HTR-8/SVneo (cell line): ENCODE results near the gene TKTL1.

Experiments
- DNase-seq: peaks from one replicate; pipeline ENCODE4 v3.0.0; 2011; ENCODE audit warnings: low spot score, mixed read lengths; ENCODE audit not compliant: insufficient read length
- FAIRE-seq: peaks from 2 replicates; lab custom pipeline; 2011; peaks lifted over from hg19 to GRCh38; lab: Jason Lieb, UNC

The TKTL1 gene

GRCh38 chrX:154372612-154373022 is 77.0 kb downstream of the TKTL1 start:
- FAIRE-seq (no peak), DNase-seq (no peak)

- no peak for FAIRE-seq
Observed at GRCh38 chrX:154373340-154374306, 78.0 kb downstream of the TKTL1 start.

GRCh38 chrX:154374313-154375155 is 78.9 kb downstream of the TKTL1 start, which contains the start of gene FLNA:
Gene FLNA (minus strand): TSS chrX:154374634. CDS start chrX:154371245, 3,389 bp downstream.
- FAIRE-seq (no peak), DNase-seq (no peak)

More at GRCh38 chrX:154373340-154374306, 78.0 kb downstream of the TKTL1 start:
- DNase-seq, result peak; percentile 39

- DNase-seq, result no peak
- FAIRE-seq, result no peak
Observed at GRCh38 chrX:154375156-154375504, 79.5 kb downstream of the TKTL1 start.

- DNase-seq (no peak), FAIRE-seq (no peak)
Observed at GRCh38 chrX:154376774-154377173, 81.2 kb downstream of the TKTL1 start.

- no peak for FAIRE-seq
- no peak for DNase-seq
Observed at GRCh38 chrX:154378059-154378798, 82.6 kb downstream of the TKTL1 start.

GRCh38 chrX:154378799-154379568 is 83.4 kb downstream of the TKTL1 start, which contains the start of gene EMD:
Gene EMD (plus strand): TSS chrX:154379295. CDS start chrX:154379485, 190 bp downstream.
- FAIRE-seq (peak; percentile 97), DNase-seq (peak; percentile 60)

- no peak for DNase-seq
- FAIRE-seq, result no peak
Observed at GRCh38 chrX:154379569-154379951, 84.0 kb downstream of the TKTL1 start.
